22Rv1 (cell line): ENCODE data around the gene PTRHD1.

Experiments
- H3K27ac ChIP-seq: fragments of 450-650 bp; 2 replicates; pipeline ENCODE4 v1.5.1; 2017
- CTCF ChIP-seq: fragments of 450-650 bp; IDR thresholded peaks from 2 replicates; pipeline ENCODE4 v1.5.1; 2017; ENCODE audit warnings: mild to moderate bottlenecking
- ZFX ChIP-seq: fragments of 450-650 bp; IDR thresholded peaks from 2 replicates; pipeline ENCODE4 v1.6.1; 2017; ENCODE audit warnings: antibody characterized with exemption, borderline replicate concordance

Gene PTRHD1

GRCh38 chr2:24761866-24762265 lies 31.3 kb downstream of the PTRHD1 start:
- H3K27ac ChIP-seq, result no peak overlapping the region
- TF ChIP-seq CTCF (no peak), ZFX (no peak)

- H3K27ac ChIP-seq, result no peak overlapping the region
- TF ChIP-seq ZFX (no peak), CTCF (no peak)
Observed at GRCh38 chr2:24756789-24757188, 36.4 kb downstream of the PTRHD1 start.

GRCh38 chr2:24754985-24755705 lies 38.0 kb downstream of the PTRHD1 start:
- no peak overlapping the region for H3K27ac ChIP-seq
- TF ChIP-seq ZFX, result no peak
- TF ChIP-seq CTCF, result no peak

GRCh38 chr2:24749069-24749691 lies 44.0 kb downstream of the PTRHD1 start:
- H3K27ac ChIP-seq, result no peak overlapping the region
- TF ChIP-seq ZFX (no peak), CTCF (no peak)

GRCh38 chr2:24747299-24747698 lies 45.9 kb downstream of the PTRHD1 start:
- no peak for TF ChIP-seq CTCF
- no peak for TF ChIP-seq ZFX
- no peak overlapping the region for H3K27ac ChIP-seq

GRCh38 chr2:24745825-24746224 lies 47.4 kb downstream of the PTRHD1 start:
- TF ChIP-seq ZFX (no peak), CTCF (no peak)
- no peak overlapping the region for H3K27ac ChIP-seq

GRCh38 chr2:24744356-24744755 lies 48.8 kb downstream of the PTRHD1 start:
- TF ChIP-seq CTCF, result no peak
- H3K27ac ChIP-seq, result no peak overlapping the region
